Left ventricle myocardium inferior (tissue), 1 donor: ENCODE data around the gene TIGD7. TPM values are rescaled to one million over a fixed set of nuclear protein-coding genes. Genes with fewer than 3 reads are reported as not detected.

Experiments used
- DNase-seq: peaks from one replicate; pipeline ENCODE4 v3.0.0-alpha.2; 2020
- H3K27ac ChIP-seq: fragments of 200-600 bp; replicated peaks from 2 replicates; pipeline ENCODE4 v1.8.0; 2021
- H3K27me3 ChIP-seq: fragments of 200-600 bp; 2 replicates; pipeline ENCODE4 v1.8.0; 2021; ENCODE audit warnings: low read depth
- H3K36me3 ChIP-seq: fragments of 200-600 bp; 2 replicates; pipeline ENCODE4 v1.8.0; 2021
- H3K4me1 ChIP-seq: fragments of 200-600 bp; 2 replicates; pipeline ENCODE4 v1.8.0; 2021
- H3K4me3 ChIP-seq: fragments of 200-600 bp; 2 replicates; pipeline ENCODE4 v1.8.0; 2021; ENCODE audit warnings: mild to moderate bottlenecking, moderate library complexity
- H3K9me3 ChIP-seq: fragments of 200-600 bp; replicated peaks from 2 replicates; pipeline ENCODE4 v1.8.0; 2021
- intact Hi-C: fragments of 100-400 bp; cut with micrococcal nuclease; formaldehyde crosslinking; loops from one replicate; pipeline ENCODE4 v1.11.0; 2022
- long read RNA-seq: library from polyadenylated mRNA; unstranded; transcript quantifications from one replicate; pipeline ENCODE4 v2.0.0, GENCODE V29; 2021
- total RNA-seq: library from RNA; stranded (reverse); fragmentation: NEBNext Ultra II Directional; extraction: Animal tissue kit (Norgen Biotek cat#: 25700); gene quantifications from one replicate; pipeline ENCODE4 v1.2.1, GENCODE V29; 2021
- TF ChIP-seq, protein P1 (sequence below): fragments of 200-600 bp; IDR thresholded peaks from 2 replicates; pipeline ENCODE4 v1.8.0; 2021; ENCODE audit warnings: antibody characterized with exemption, mild to moderate bottlenecking, borderline replicate concordance
- donor health status: DM: no; HTN: yes; CAD: no; lungs with severe emphysema.

Gene TIGD7, protein sequence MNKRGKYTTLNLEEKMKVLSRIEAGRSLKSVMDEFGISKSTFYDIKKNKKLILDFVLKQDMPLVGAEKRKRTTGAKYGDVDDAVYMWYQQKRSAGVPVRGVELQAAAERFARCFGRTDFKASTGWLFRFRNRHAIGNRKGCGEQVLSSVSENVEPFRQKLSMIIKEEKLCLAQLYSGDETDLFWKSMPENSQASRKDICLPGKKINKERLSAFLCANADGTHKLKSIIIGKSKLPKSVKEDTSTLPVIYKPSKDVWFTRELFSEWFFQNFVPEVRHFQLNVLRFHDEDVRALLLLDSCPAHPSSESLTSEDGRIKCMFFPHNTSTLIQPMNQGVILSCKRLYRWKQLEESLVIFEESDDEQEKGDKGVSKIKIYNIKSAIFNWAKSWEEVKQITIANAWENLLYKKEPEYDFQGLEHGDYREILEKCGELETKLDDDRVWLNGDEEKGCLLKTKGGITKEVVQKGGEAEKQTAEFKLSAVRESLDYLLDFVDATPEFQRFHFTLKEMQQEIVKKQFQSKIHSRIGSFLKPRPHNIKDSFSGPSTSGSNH
- 9.7 TPM for total RNA-seq
- long read RNA-seq, transcript TIGD7-204 (2 exons, 594 nt), result major isoform, 9 of 35 reads
- long read RNA-seq, transcript TIGD7-201 (2 exons, 3,612 nt), result minor isoform, 6 of 35 reads
- long read RNA-seq, transcript TIGD7-206 (3 exons, 731 nt), result minor isoform, 7 of 35 reads
- long read RNA-seq, partial matches to known transcripts, result 0 of 35 reads
- long read RNA-seq, other reads (novel, unspliced or antisense), result 7 of 35 reads

DNA sequence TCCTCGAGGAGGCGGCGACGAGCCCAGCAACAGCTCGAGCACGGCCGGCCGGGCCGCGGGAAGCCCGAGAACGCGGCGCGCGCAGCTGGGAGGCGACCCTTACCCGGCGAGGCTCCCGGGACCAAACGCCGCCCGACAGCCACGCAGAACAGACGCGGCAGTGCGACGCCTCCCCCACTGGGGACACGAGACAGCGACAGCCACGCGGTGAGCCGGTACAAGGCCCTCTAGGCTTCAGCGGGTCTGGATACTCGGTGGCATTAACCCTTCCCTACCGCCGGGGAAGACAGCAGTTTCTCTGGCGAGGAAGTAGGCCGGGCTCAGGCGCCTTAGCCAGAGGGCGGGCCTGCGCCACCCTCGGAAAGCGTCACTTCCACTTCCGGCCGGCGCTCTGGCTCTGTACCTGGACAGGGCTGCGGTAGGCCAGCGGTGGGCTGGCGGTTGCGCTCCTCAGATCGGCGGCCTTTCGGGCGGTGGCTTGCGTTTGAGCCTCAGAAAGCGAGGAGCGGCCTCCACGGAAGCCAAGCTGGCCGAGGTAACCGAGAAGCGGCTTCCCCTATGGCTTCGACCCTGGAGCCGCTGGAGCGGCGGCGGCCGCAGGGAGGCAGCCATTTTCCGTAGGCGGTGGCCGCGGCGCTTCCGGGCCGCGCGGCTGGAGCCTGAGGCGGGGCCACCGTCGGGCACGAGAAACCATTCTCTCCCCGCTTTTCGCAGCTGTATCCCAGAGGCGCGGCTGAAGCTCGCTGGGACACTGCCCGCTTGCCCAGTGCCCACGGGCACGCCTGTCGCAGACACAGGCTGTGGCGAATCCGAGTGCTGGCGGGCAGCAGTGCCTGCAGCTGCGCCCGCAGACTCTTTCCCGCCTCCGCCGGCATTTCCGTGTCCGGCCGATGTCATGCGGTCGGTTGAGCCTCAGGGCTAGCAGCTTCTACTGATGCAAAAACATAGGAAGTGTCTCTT is at the start of gene TIGD7, which contains the start of gene ZNF75A:
Gene TIGD7, minus strand, starts transcription at position 322 of the 960 bp plus-strand sequence. CDS start 4,816 bp downstream, outside the sequence.
Gene ZNF75A, plus strand, starts transcription at position 389 of the 960 bp plus-strand sequence. CDS start 2,932 bp downstream, outside the sequence.
- Histone ChIP-seq H3K4me1 (peaks cover 45% of the 10 kb centered on the region), H3K9me3 (peaks cover 86% of the 10 kb centered on the region), H3K36me3 (peaks cover 67% of the 10 kb centered on the region), H3K27ac (peak within 1 kb of the TSS; percentile 98), H3K27me3 (no peaks in the 10 kb centered on the region), H3K4me3 (peak within 1 kb of the TSS; percentile 95)
- intact Hi-C loops, result no loop called here
- DNase-seq, result peak; percentile 88
- TF ChIP-seq, protein P1, sequence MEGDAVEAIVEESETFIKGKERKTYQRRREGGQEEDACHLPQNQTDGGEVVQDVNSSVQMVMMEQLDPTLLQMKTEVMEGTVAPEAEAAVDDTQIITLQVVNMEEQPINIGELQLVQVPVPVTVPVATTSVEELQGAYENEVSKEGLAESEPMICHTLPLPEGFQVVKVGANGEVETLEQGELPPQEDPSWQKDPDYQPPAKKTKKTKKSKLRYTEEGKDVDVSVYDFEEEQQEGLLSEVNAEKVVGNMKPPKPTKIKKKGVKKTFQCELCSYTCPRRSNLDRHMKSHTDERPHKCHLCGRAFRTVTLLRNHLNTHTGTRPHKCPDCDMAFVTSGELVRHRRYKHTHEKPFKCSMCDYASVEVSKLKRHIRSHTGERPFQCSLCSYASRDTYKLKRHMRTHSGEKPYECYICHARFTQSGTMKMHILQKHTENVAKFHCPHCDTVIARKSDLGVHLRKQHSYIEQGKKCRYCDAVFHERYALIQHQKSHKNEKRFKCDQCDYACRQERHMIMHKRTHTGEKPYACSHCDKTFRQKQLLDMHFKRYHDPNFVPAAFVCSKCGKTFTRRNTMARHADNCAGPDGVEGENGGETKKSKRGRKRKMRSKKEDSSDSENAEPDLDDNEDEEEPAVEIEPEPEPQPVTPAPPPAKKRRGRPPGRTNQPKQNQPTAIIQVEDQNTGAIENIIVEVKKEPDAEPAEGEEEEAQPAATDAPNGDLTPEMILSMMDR, result peak; percentile 39

DNA sequence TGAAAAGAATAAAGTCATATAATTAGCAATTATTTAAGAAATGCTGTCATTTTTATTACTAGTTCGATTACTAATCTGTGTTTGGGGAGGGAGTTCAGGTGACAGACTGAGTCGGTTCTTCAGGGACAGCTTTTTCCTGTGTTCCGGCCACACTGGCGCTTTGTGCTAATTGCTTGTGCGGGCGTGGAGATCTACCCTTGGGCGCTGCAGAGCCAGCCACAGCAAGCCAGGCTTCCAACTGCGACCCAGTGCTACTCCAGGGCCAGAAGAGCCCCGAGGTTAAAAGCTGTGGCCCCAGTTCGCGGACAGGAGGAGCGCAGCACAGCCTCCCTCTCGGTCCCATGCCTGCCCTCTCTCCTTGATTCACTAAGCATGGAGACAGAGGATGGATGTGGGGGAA is 43.9 kb upstream of the TIGD7 start:
- Histone ChIP-seq H3K9me3 (peaks cover 3% of the 10 kb centered on the region), H3K36me3 (no peaks in the 10 kb centered on the region), H3K27me3 (no peaks in the 10 kb centered on the region), H3K27ac (peak overlapping the region; percentile 50), H3K4me3 (no peak overlapping the region), H3K4me1 (peaks cover 12% of the 10 kb centered on the region)
- intact Hi-C loops, result no loop called here
- no peak for DNase-seq
- TF ChIP-seq, protein P1, result no peak

DNA sequence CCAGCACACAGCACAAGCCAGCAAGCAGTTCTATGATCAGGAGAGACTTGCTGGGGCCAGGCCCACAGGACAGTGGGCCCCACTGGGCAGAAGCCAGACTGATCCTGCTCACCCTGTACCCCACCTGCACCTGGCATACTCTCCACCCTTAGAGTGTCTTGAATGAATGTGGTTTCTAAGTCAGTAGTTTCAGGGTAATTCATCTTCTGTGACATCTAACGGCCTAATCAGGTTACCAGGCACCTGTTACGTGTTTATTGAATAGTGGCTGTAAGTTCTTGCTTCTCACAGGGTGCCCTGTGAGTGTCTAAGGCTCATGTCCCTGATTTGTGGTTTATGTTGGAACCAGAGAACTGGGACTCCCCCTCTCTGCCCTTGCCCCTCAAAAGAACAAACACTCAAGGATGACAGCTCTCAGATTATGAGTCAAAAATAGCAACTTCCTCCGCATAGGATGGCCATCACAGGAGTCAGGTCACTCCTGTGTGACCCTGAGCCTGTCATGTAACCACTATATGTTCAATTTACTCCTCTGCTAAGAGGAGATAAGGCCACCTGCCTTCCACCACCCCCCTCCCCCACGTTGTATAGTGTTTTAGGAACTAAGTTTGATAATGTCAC is 43.4 kb upstream of the TIGD7 start:
- Histone ChIP-seq H3K4me1 (peaks cover 12% of the 10 kb centered on the region), H3K27ac (peak overlapping the region; percentile 50), H3K4me3 (no peak overlapping the region), H3K9me3 (peaks cover 3% of the 10 kb centered on the region), H3K27me3 (no peaks in the 10 kb centered on the region), H3K36me3 (no peaks in the 10 kb centered on the region)
- DNase-seq, result no peak
- TF ChIP-seq, protein P1, result no peak
- intact Hi-C loops, result no loop called here

DNA sequence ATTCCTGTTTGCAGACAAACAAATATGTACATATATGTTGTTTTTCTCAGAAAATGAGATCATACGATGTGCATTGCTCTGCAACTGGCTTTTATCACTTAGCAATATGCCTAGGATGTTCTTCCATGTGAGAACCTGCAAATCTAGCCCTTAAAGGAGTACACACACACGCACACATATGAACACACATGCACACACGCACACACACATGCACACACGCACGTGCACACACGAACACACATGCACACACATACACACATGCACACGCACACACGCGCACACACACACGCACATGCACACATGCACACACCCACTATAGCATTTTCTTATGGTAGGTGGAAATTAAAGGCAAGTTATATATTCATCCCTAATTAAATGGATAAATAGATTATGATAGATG is 42.4 kb upstream of the TIGD7 start:
- H3K27me3 ChIP-seq, result no peaks in the 10 kb centered on the region
- no peak overlapping the region for H3K4me3 ChIP-seq
- no peaks in the 10 kb centered on the region for H3K36me3 ChIP-seq
- TF ChIP-seq, protein P1, result no peak
- H3K27ac ChIP-seq, result no peak overlapping the region
- H3K4me1 ChIP-seq, result peaks cover 12% of the 10 kb centered on the region
- intact Hi-C loops, result no loop called here
- peaks cover 3% of the 10 kb centered on the region for H3K9me3 ChIP-seq
- no peak for DNase-seq

DNA sequence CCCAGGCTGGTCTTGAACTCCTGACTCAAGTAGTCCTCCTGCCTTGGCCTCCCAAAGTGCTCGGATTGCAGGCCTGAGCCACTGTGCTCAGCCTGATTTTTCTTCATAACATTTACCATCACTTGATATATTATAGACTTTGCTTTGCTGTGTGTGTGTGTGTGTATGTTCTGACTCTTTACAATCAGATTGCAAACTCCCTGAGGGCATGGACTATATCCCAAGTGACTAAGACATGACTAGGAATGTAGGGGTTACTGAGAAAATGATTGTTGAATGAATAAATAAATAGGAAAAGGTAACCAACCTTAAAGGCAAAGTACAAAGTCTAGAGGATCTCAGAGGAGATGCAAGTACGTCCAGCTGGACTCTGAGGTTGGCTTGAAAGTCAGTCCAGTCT is 40.8 kb upstream of the TIGD7 start:
- intact Hi-C loops, result no loop called here
- TF ChIP-seq, protein P1, result no peak

More for the DNA sequence above, 40.8 kb upstream of the TIGD7 start:
- no peak for DNase-seq
- H3K36me3 ChIP-seq, result no peaks in the 10 kb centered on the region
- no peak overlapping the region for H3K4me3 ChIP-seq
- no peak overlapping the region for H3K27ac ChIP-seq
- H3K9me3 ChIP-seq, result peaks cover 3% of the 10 kb centered on the region
- H3K27me3 ChIP-seq, result no peaks in the 10 kb centered on the region
- H3K4me1 ChIP-seq, result peaks cover 12% of the 10 kb centered on the region
